HepG2 (cell line): ENCODE results near the gene FGGY. TPM values are rescaled to one million over a fixed set of nuclear protein-coding genes. Genes with fewer than 3 reads are reported as not detected.

Source experiments
- ARNTL ChIP-seq: sonication (generic); formaldehyde crosslinking; IDR thresholded peaks from 2 replicates; pipeline ENCODE4 v1.4.0; 2020; ENCODE audit warnings: mild to moderate bottlenecking, missing genetic modification reagents
- DBP ChIP-seq: sonication (generic); formaldehyde crosslinking; IDR thresholded peaks from 2 replicates; pipeline ENCODE4 v1.4.0; 2020; ENCODE audit warnings: missing genetic modification reagents; ENCODE audit errors: not compliant biosample characterization
- GMEB1 ChIP-seq: sonication (generic); formaldehyde crosslinking; IDR thresholded peaks from 2 replicates; pipeline ENCODE4 v1.5.1; 2020; ENCODE audit warnings: missing genetic modification reagents, mild to moderate bottlenecking, borderline replicate concordance
- HDAC1 ChIP-seq: sonication (generic); formaldehyde crosslinking; IDR thresholded peaks from 2 replicates; pipeline ENCODE4 v1.5.1; 2020; ENCODE audit warnings: mild to moderate bottlenecking, missing genetic modification reagents
- MAFK ChIP-seq, 2 experiments: IDR thresholded peaks in 1 of 2; conservative IDR thresholded peaks in 1 of 2; 2 replicates each; pipeline ENCODE4 v1.6.1; 2011; ENCODE audit warnings: improper control_type of control experiment in 2 of 2, low read length in 2 of 2
- SMAD9 ChIP-seq: sonication (generic); formaldehyde crosslinking; IDR thresholded peaks from 2 replicates; pipeline ENCODE4 v1.5.1; 2020; ENCODE audit warnings: mild to moderate bottlenecking, missing genetic modification reagents
- SRSF1 ChIP-seq: fragments of 200-400 bp; formaldehyde crosslinking; optimal IDR thresholded peaks from 2 replicates; pipeline ENCODE3; 2017; ENCODE audit warnings: mild to moderate bottlenecking, low read depth, low read length, moderate library complexity
- TAF1 ChIP-seq: sonication (generic); formaldehyde crosslinking; IDR thresholded peaks from 2 replicates; pipeline ENCODE4 v1.4.0; 2020; ENCODE audit warnings: missing genetic modification reagents
- TFE3 ChIP-seq: IDR thresholded peaks from 2 replicates; pipeline ENCODE4 v1.6.1; 2016
- THAP9 ChIP-seq: sonication (generic); formaldehyde crosslinking; IDR thresholded peaks from 2 replicates; pipeline ENCODE4; 2020; ENCODE audit warnings: missing genetic modification reagents, mild to moderate bottlenecking, borderline replicate concordance
- ZC3H4 ChIP-seq: sonication (generic); formaldehyde crosslinking; IDR thresholded peaks from 2 replicates; pipeline ENCODE4 v1.4.0; 2020; ENCODE audit warnings: missing genetic modification reagents, borderline replicate concordance
- ZNF441 ChIP-seq: sonication (generic); formaldehyde crosslinking; IDR thresholded peaks from 2 replicates; pipeline ENCODE4 v1.7.0; 2021; ENCODE audit warnings: missing genetic modification reagents, borderline replicate concordance
- ZNF512B ChIP-seq: sonication (generic); formaldehyde crosslinking; IDR thresholded peaks from 2 replicates; pipeline ENCODE4 v1.5.1; 2020; ENCODE audit warnings: missing genetic modification reagents, mild to moderate bottlenecking, borderline replicate concordance
- ZNF615 ChIP-seq: sonication (generic); formaldehyde crosslinking; IDR thresholded peaks from 2 replicates; pipeline ENCODE4 v1.5.0; 2020; ENCODE audit warnings: mild to moderate bottlenecking, missing genetic modification reagents, borderline replicate concordance
- ZNF639 ChIP-seq: conservative IDR thresholded peaks from 2 replicates; pipeline ENCODE4 v1.6.1; 2018; ENCODE audit warnings: missing genetic modification reagents
- ZNF672 ChIP-seq: sonication (generic); formaldehyde crosslinking; IDR thresholded peaks from 2 replicates; pipeline ENCODE4 v1.8.1; 2022; ENCODE audit warnings: missing genetic modification reagents
- polyA plus RNA-seq, 8 experiments: library from polyadenylated mRNA; depleted of rRNA in 3 of 8; stranded (reverse) in 7 of 8; unstranded in 1 of 8; fragments of >200 nt; fragmentation: Illumina TruSeq in 4 of 8; extraction: Trizol in 4 of 8; gene quantifications; 2 replicates each; pipeline versions ENCODE4 v1.2.1 to v1.2.3, GENCODE V29; 2011 to 2016; ENCODE audit warnings: low read depth in 4 of 8, missing spikeins in 1 of 8, mixed read lengths in 1 of 8; ENCODE audit not compliant: insufficient read depth in 1 of 8
- total RNA-seq, 5 experiments: library from RNA; depleted of rRNA; stranded (reverse); fragments of >200 nt; fragmentation: Illumina TruSeq; extraction: Trizol; gene quantifications; 2 replicates each; pipeline ENCODE4 v1.2.3, GENCODE V29; 2016; ENCODE audit warnings: low read depth in 1 of 5

FGGY gene
- total and polyA plus RNA-seq, 2 of the 13 experiments (the other 11 are each of a cell fraction or from before 2014, with no cell fraction given) = 15.7 to 27.5 TPM

GRCh38 chr1:59296358-59297256 is at the start of gene FGGY (continued):
- TF ChIP-seq ZNF512B (no peak), ZNF672 (no peak), TAF1 (CRISPR knock-in tag) (peak; percentile 69), SMAD9 (CRISPR knock-in tag) (no peak), HDAC1 (CRISPR knock-in tag) (peak; percentile 75), MAFK (conservative IDR thresholded peaks at IDR 0.05 in 1 of 2, IDR thresholded peaks at IDR 0.05 in 1 of 2; ENCODE audit: low read length in 2 of 2) (no peak), TFE3 (CRISPR knock-in tag) (peak; percentile 33; the same call in 1 of the 2 replicates), SRSF1 (no peak), ARNTL (CRISPR knock-in tag) (peak; percentile 65), THAP9 (0 out of 2 replicates have a peak, but pooled peaks have one; percentile 41), GMEB1 (CRISPR knock-in tag) (peak; percentile 82), ZC3H4 (CRISPR knock-in tag) (peak; percentile 83; the same call in 1 of the 2 replicates), ZNF639 (CRISPR knock-in tag) (no peak), ZNF441 (CRISPR knock-in tag) (no peak), DBP (CRISPR knock-in tag) (peak; percentile 25), ZNF615 (CRISPR knock-in tag) (no peak)
